NCI-H1417 treated with DMSO at 0.1 percent for 48 hours (cell line): ENCODE measurements around the gene MROH8.
"Not testable (repeated sequence)": the region's sequence is repeated elsewhere in the genome, so short reads cannot be mapped to it uniquely, and the experiment has no call there.

Experiments
- DNase-seq: peaks from one replicate; lab custom pipeline; 2025; lab: John Stamatoyannopoulos, UW

MROH8 gene

DNA sequence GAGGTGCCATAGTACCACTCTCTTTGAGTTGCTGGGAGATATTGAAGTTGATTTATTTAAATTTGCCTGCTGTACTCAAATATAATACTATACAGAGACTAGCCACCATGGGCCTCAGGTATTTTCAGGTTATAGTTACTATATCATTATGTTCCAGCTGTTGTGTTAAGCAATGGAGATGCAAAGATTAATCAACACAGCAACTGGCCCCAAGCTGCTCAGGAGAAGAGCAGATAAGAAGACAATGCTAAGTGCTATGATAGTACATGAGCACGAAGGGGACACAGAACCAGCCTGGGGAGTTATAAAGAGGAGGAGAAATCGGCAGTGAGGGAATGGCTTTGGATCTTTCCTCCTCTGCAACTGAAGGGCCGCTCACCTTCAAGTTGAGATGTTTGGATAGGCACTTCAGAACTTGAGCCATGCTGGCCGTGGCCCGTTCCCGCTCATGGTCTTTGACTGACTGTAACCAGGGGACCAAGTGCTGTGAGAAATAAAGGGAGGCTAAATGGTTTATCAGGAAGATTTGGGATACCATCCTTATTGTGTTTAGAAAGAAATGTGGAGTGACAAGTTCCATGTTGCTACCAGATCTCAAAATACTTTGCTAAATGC, 24.6 kb downstream of the MROH8 start:
- DNase-seq: no peak

DNA sequence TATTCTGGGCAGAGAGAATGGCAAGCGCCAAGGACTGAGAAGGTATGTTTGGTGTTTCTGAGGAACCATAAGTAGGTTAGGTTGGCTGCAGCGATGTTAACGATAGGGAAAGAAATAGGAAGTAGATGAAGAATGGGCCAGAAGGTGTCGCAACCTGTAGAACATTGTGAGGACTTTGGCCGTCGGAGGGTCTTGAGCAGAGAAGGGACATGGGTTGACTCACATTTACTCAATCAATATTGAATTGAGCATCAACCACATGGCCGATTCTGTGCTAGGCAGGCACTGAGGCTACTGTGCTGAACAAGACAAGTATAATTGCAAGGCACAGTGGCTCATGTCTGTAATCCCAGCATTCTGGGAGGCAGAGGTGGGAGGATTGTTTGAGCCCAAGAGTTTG, 27.1 kb downstream of the MROH8 start:
- no peak for DNase-seq

DNA sequence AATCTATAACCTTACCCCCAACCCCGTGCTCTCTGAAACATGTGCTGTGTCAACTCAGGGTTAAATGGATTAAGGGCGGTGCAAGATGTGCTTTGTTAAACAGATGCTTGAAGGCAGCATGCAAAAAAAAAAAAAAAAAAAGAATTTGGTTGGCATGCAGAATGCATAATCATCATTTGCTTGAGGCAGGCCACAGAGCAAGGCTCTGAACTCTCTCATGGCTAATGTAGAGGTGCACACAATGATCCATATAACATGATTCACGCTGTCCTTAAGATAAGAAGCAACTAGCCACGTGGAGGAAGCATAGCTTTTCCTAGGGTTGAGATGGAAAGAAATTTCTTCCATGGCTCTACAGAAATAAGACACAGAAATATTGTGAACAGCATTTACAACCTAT, 27.8 kb downstream of the MROH8 start:
- DNase-seq: no peak

DNA sequence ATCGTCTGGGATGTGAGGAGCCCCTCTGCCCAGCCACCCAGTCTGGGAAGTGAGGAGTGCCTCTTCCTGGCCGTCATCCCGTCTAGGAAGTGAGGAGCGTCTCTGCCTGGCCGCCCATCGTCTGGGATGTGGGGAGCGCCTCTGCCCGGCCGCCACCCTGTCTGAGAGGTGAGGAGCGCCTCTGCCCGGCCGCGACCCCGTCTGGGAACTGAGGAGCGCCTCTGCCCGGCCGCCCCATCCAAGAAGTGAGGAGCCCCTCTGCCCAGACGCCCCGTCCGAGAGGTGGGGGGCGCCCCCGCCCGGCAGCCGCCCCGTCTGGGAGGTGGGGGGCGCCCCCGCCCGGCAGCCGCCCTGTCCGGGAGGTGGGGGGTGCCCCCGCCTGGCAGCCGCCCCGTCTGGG, 28.5 kb downstream of the MROH8 start:
- not testable (repeated sequence) for DNase-seq

DNA sequence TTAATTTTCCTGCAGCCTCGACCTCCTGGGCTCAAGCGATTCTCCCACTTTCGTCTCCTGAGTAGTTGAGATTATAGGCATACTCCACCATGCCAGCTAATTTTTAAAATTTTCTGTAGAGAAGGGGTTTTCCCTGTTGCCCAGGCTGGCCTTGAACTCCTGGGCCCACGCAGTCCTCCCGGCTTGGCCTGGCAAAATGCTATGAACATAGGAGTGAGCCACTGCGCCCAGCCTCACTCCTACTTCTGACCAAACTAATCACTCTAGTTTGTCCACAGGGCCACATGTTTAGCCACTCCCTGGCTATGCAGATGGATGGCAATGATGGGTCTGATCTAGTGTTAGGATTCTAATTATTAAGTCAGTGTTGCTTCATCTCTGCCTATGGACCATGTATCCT, 32.1 kb downstream of the MROH8 start:
- no peak for DNase-seq

DNA sequence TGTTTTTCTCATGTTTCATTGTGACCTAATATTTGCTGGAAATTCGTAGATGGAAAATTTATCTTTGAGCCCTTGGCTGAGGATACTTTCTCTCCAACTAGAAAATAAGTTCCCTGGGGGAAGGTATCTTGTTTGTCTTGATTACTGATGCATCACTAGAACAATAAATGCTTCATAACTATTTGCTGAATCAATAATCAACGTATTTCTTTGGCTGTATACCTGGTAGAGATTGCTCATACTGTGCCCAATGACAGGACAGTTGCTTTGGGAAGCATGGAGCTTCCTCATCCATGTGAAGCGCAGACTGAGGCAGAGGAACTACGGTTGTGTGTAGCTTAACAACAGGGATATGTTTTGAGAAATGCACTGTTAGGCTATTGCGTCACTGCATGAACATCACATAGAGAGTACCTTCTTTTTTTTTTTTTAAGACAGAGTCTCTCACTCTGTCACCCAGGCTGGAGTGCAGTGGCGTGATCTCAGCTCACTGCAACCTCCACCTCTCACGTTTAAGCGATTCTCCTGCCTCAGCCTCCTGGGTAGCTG, 34.4 kb downstream of the MROH8 start:
- no peak for DNase-seq

DNA sequence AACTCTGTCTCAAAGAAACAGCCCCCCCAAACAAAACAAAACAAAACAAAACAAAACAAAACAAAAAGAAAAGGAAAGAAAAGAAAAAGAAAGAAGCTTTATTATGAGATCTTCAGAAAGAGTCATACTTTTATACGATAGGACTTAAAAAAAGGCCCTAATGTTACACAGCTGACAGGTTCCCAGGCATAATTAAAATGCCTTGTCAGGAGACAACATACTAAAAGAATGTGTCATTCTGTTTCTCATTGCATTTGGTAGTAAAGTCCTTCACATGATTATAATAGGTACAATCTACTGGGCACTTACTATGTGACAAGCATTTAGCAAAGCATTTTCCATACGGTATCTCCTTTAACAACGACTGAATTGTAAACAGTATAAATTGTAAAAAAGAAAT, 36.6 kb downstream of the MROH8 start:
- DNase-seq: no peak

DNA sequence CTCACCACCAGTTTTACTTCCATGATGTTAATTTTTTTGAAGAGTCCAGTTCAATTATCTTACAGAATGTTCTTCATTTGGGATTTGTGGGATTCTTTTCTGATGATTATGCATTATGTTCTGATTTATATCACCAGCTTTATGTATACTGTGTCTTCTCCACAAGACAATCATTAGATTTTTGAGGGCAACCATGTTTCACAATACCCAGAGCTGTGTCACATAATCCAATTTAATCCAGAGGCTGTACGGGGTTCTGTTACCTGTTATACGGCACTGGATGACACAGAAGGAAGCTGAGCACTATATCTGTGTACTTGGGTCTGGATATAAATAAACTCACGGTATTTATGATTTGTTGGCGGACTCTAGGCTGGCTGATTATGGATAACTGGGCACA, 41.8 kb downstream of the MROH8 start:
- no peak for DNase-seq

DNA sequence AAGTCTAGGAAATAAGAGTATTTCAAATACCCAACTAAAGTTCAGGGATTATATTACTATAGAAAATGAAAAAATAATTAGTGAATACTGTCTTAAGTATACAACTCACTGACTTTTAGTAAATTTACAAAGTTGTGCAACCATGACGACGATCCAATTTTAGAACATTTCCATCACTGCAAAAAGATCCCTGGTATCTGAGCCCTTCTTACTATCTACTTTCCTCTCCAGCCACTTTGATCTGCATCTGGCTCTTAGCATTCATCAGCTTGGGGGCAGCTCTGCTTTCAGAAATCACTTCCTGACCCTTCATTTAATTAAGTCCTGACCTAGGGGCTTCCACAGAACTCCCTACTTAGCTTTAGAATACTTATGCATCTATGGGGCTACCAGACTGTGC, 45.4 kb downstream of the MROH8 start:
- no peak for DNase-seq

DNA sequence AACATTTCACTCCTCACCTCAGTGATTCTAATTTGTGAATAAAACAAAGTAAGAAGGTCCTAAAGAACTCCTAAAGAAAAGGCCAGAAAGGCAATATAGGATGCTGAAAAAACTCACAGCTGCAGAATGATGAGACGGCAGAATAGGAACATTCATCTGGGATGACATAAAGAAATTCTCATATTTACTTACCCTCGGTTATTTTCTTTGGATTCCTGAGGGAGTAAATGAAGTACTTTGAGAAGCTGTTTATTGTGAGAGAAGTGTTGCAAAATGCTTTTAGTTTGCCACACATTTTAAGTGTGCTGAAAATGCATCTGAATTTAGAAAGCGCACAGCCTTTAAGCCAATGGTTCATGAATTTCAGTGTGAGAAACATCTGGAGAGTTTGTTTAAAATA, 47.9 kb downstream of the MROH8 start:
- DNase-seq: no peak

DNA sequence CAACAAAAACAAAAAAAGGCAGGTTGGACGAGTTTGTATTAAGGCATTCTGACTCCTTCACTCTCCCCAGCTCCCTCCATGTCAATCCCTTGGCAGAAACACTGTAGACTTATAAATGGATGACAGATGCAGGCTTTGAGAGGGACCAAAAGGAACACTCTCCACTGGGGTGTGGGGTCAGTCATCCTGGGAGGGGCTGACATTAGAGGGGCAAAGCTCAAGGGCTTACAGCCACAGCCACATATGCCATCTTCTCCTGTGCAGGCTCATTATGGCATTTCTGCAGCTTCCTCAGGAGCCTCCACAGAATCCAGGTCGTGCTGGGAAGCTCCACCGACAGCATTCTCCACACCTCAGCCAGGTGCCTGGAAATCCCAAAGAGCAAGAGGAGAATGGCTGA, 50.5 kb downstream of the MROH8 start:
- no peak for DNase-seq

DNA sequence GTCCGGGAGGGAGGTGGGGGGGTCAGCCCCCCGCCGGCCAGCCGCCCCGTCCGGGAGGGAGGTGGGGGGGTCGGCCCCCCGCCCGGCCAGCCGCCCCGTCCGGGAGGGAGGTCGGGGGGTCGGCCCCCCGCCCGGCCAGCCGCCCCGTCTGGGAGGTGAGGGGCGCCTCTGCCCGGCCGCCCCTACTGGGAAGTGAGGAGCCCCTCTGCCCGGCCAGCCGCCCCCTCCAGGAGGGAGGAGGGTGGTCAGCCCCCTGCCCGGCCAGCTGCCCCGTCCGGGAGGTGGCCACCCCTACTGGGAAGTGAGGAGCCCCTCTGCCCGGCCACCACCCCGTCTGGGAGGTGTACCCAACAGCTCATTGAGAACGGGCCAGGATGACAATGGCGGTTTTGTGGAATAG, 53.1 kb downstream of the MROH8 start:
- not testable (repeated sequence) for DNase-seq

DNA sequence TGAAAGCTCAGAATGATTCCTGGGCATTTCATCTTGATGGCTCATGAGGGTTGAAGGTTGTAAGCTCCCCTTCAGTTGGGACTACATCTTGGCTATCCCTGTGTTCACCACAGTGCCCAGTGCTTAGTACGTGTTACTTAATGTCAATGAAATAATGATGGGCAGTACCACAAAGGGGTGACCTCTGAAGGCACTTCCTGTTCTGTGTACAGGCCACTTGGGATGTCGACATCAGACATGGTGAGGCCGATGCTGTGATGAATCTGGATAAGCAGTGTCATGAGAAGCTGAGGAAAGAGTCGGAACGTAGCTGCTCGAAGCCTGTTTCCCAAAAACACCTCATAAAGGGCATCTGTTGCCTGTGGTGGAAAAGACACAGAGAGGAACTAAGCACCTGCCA, 55.9 kb downstream of the MROH8 start:
- no peak for DNase-seq

DNA sequence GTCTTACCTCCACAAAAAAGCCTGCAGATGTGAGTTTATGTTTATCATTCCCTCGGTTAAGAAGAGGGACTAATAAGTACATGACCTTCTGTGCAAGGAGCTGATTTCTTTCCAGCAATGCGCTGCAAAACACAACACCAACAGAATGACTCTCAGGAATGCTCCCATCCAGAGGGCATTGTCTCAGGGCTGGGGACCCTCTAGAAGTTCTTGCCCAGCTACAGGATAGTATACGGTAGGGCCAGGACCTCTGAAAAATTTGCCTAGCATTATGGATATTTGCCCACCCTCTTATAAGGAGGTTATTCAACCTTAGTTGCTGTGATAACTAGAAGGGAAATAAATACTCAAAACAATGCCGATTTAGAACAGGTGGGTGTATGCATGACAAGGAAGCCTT, 58.9 kb downstream of the MROH8 start:
- DNase-seq: no peak

DNA sequence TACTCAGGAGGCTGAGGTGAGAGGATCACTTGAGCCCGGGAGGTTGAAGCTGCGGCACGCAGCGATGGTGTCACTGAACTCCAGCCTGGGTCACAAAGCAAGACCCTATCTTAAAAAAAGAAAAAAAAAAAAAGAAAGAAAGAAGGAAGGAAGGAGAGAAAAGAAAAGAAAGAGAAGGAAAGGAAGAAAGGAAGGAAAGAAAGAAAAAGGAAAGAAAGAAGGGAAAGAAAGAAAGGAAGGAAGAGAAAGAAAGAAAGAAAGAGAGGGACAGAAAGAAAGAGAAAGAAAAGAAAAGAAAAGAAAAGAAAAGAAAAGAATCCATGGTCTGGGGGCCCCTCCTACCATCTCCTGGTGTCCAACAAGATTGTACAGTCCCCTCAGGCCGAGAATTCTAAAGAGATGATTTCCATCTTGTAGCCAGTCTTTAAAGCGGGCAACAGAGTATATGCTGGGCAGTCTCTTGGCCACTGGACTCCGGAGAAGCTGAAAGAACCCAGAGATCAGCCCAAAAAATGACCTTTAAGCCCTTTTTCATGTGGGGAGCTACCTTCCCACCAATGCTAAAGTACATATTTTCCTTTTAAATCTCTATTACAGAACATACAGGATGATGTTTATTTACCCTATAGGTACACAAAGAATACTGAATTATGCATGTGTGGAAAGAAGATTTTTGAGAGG, 59.9 kb downstream of the MROH8 start:
- DNase-seq: no peak

DNA sequence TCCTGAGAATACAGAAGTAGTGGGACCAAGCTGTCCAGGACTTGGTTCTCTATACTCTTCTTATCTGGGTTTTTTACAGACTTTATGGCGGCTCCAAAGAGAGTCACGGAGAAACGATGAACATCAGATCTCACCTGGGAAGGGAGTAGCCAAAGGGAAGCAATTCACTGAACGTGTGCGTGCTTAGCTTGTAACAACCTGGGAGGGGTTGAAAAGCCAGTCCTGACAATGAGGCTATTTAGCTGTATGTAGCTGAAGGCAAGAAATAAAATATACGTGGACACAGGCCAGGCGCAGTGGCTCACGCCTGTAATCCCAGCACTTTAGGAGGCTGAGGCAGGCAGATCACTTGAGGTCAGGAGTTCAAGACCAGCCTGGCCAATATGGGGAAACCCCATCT, 65.3 kb downstream of the MROH8 start:
- DNase-seq: no peak

DNA sequence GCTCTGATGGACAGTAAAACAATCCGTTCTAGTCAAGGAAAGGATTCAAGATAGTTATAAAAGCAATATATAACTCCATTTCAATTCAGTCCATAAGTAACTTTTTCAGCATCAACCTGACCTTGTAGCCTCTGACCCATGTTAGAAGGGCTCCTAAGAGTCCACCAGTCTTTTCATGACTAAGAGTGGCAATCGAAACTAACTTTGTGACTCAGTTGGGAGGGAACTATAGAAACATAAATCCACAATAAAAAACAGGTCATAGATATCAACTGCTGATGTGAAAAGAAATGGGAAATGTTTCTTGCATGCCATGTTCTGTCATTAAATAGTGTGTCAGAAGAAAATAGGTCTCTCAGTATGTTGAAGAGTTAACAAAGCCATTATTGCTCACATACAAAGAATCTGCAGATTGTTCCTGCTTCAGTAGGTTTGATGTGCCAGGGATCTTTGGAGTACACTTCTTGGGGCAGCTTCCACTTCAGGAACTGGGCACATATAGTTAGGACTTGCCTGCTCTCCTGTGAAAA, 67.4 kb downstream of the MROH8 start:
- DNase-seq: no peak

DNA sequence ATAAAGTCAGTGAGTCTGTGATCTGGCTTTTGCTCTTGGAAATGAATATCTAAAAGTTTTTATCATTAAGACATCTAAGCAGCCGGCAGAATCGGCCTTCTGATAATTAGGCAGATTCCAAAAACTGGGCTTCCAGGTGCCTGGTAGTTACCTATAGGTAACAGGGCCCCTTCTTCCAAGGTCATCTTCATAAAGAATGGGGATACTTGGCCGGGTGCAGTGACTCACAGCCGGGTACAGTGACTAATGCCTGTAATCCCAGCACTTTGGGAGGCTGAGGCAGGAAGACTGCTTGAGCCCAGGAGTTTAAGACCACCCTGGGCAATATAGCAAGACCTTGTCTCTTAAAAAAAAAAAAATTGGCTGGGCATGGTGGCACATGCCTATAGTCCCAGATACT, 70.7 kb downstream of the MROH8 start:
- DNase-seq: no peak

DNA sequence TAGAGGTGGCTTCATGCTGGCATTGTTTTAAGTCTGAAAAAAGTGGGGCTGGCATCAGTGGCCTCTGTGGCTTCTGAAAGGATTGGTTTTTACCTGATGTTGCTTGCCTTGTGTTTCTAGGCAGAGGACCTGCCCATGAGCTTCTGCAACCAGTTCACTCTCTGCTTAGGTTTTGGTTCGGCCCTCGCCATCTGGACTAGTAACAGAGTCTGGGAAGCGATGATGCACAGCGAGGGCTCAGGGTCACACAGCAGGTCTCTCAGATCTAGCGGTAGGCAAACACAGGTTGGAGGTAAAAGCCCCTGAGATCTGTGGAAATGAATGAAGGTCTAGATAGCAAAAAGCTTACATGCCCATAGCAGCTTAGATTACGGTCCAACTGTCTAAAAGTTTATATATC, 76.8 kb downstream of the MROH8 start:
- no peak for DNase-seq

DNA sequence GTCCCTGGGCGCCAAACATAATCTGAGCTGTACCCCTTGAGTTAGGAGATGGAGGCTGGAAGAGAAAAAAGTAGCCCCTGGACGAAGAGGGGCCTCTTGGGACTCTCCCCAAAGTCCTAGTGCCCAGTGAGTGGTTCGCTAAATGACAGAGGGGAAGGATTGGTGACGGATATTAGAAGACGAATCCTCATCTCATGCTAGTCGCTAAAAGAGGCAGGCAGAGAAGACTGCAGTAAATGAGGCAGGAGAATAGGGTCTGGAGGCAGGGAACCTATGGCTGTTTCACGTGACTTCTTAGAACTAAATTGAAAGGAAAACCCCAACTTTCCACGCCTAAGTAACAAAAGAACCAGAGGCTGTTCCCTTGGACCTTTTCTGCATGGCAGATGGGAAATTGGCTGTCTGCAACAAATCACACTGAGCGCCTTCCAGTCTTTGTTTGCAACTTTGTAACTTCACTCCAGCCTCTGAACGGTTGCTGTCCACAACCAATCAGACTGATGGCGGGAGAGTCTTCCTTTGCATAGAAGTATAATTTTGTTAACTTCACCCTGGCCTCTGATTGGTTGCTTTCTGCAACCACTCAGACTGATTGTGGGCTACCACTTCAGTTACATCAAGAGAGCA, 82.8 kb downstream of the MROH8 start:
- DNase-seq: no peak

DNA sequence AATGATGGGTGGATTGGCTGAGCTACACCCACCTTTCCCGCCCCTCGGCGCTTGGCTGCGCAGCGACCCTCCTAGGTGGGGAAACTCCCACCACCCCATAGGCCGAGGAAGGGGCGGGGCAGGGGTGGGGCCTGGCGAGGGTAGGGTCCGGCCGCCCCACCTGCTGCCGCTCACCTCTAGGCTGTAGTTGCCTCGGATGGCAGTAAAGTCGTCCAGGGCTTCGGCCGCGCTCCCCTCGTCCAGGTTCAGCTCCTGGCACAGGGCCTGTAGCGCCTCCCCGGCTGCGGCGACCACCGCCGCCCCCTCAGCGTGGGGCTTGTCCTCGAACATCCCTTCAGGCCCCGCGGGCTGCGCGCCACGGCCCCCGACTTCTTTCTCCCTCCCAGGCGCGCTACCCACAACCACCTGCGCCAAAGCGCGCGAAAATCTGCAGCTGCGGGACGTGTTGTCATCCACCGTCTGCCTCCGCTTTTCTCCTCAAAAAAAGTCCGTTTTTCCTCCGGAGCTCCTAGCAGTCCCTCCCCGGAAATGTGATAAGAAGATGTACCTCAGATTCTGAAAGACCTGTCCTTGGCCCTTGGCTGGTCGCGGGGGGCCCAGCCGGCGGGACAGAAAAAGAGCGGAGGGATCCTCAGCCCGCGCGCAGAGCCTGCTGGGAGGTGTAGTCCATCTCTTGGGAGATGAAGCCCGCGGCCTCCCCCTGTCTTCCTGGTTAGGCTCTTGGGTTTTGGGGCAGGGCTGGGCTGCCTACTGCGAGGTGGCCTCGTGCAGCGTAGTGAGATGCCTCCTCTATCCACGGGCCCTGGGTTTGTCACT, 83.5 kb downstream of the MROH8 start, which contains the start of gene RBL1:
RBL1 (minus strand) TSS at position 399 of the 816 bp plus-strand sequence; CDS start at position 330, 69 bp downstream.
- peak; percentile 85 for DNase-seq

DNA sequence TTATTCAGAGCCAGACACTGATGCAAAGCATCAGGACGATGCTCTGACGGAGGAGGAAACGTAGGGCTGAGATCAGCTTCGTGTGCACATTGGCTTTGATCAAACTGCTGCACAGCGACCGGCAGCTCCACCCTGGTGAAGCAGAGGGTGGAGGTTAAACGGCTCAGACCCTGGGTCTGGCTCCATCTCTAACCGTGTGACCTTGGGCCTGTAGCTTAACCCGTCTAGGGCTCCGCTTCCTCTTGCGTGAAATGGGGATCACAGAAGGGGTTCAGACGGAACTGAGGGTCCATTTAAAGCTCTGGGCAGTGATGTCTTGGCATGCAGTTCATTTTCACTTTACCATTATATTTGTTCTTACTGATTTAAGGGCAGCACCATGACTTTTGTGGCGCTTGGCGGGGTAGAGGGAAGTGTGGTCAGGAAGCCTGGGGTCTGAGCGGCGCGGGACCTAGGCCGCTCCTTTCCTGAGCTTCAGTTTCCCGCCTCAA, 84.2 kb downstream of the MROH8 start:
- no peak for DNase-seq
